ENCODE results near the gene MAPK12.

Gene MAPK12

GRCh38 chr22:50256258-50256862 lies 5.1 kb downstream of the MAPK12 start:
- Histone ChIP-seq H3K36me3 (ENCODE audit: control insufficient read depth, insufficient read depth, low read length) (peaks cover 7% of the 10 kb centered on the region; the same call in 1 of the 2 replicates), H3K4me1 (ENCODE audit: control insufficient read depth, insufficient read depth, low read length) (no peaks in the 10 kb centered on the region; the same call in 1 of the 2 replicates), H3K9me3 (ENCODE audit: control insufficient read depth, insufficient read depth, low read length) (no peaks in the 10 kb centered on the region), H3K4me3 (ENCODE audit: low read depth, low read length) (no peak overlapping the region), H3K27me3 (ENCODE audit: control insufficient read depth, insufficient read depth, low read length) (peaks cover 11% of the 10 kb centered on the region), H3K27ac (ENCODE audit: low read depth, low read length) (no peak overlapping the region), H3K9ac (ENCODE audit: low read depth, low read length) (no peak overlapping the region)

GRCh38 chr22:50255607-50256006 lies 5.9 kb downstream of the MAPK12 start:
- Histone ChIP-seq H3K9ac (ENCODE audit: low read depth, low read length) (no peak overlapping the region), H3K36me3 (ENCODE audit: control insufficient read depth, insufficient read depth, low read length) (peaks cover 7% of the 10 kb centered on the region; the same call in 1 of the 2 replicates), H3K4me3 (ENCODE audit: low read depth, low read length) (no peak overlapping the region), H3K4me1 (ENCODE audit: control insufficient read depth, insufficient read depth, low read length) (no peaks in the 10 kb centered on the region; the same call in 1 of the 2 replicates), H3K27ac (ENCODE audit: low read depth, low read length) (no peak overlapping the region), H3K27me3 (ENCODE audit: control insufficient read depth, insufficient read depth, low read length) (peaks cover 7% of the 10 kb centered on the region), H3K9me3 (ENCODE audit: control insufficient read depth, insufficient read depth, low read length) (no peaks in the 10 kb centered on the region)

- Histone ChIP-seq H3K4me3 (ENCODE audit: low read depth, low read length) (no peak overlapping the region), H3K9ac (ENCODE audit: low read depth, low read length) (no peak overlapping the region), H3K36me3 (ENCODE audit: control insufficient read depth, insufficient read depth, low read length) (peaks cover 7% of the 10 kb centered on the region; the same call in 1 of the 2 replicates), H3K27me3 (ENCODE audit: control insufficient read depth, insufficient read depth, low read length) (peaks cover 2% of the 10 kb centered on the region), H3K4me1 (ENCODE audit: control insufficient read depth, insufficient read depth, low read length) (peaks cover 2% of the 10 kb centered on the region; the same call in 1 of the 2 replicates), H3K27ac (ENCODE audit: low read depth, low read length) (no peak overlapping the region), H3K9me3 (ENCODE audit: control insufficient read depth, insufficient read depth, low read length) (no peaks in the 10 kb centered on the region)
Measured at GRCh38 chr22:50255099-50255498, 6.4 kb downstream of the MAPK12 start.

- Histone ChIP-seq H3K27ac (ENCODE audit: low read depth, low read length) (no peak overlapping the region), H3K27me3 (ENCODE audit: control insufficient read depth, insufficient read depth, low read length) (no peaks in the 10 kb centered on the region), H3K9me3 (ENCODE audit: control insufficient read depth, insufficient read depth, low read length) (no peaks in the 10 kb centered on the region), H3K9ac (ENCODE audit: low read depth, low read length) (no peak overlapping the region), H3K4me3 (ENCODE audit: low read depth, low read length) (no peak overlapping the region), H3K4me1 (ENCODE audit: control insufficient read depth, insufficient read depth, low read length) (peaks cover 4% of the 10 kb centered on the region; the same call in 1 of the 2 replicates), H3K36me3 (ENCODE audit: control insufficient read depth, insufficient read depth, low read length) (peaks cover 7% of the 10 kb centered on the region; the same call in 1 of the 2 replicates)
Measured at GRCh38 chr22:50253941-50254340, 7.5 kb downstream of the MAPK12 start.

- Histone ChIP-seq H3K36me3 (ENCODE audit: control insufficient read depth, insufficient read depth, low read length) (peaks cover 7% of the 10 kb centered on the region; the same call in 1 of the 2 replicates), H3K27ac (ENCODE audit: low read depth, low read length) (no peak overlapping the region), H3K4me1 (ENCODE audit: control insufficient read depth, insufficient read depth, low read length) (peaks cover 4% of the 10 kb centered on the region; the same call in 1 of the 2 replicates), H3K27me3 (ENCODE audit: control insufficient read depth, insufficient read depth, low read length) (no peaks in the 10 kb centered on the region), H3K9me3 (ENCODE audit: control insufficient read depth, insufficient read depth, low read length) (no peaks in the 10 kb centered on the region), H3K9ac (ENCODE audit: low read depth, low read length) (no peak overlapping the region), H3K4me3 (ENCODE audit: low read depth, low read length) (no peak overlapping the region)
Measured at GRCh38 chr22:50253046-50253915, 8.2 kb downstream of the MAPK12 start.

GRCh38 chr22:50252082-50253045 lies 9.1 kb downstream of the MAPK12 start:
- peaks cover 6% of the 10 kb centered on the region; the same call in 1 of the 2 replicates for H3K36me3 ChIP-seq (ENCODE audit: control insufficient read depth, insufficient read depth, low read length)
- no peaks in the 10 kb centered on the region for H3K27me3 ChIP-seq (ENCODE audit: control insufficient read depth, insufficient read depth, low read length)
- peak overlapping the region; percentile 80; the same call in 1 of the 2 replicates for H3K4me3 ChIP-seq (ENCODE audit: low read depth, low read length)
- no peak overlapping the region for H3K9ac ChIP-seq (ENCODE audit: low read depth, low read length)
- no peaks in the 10 kb centered on the region for H3K9me3 ChIP-seq (ENCODE audit: control insufficient read depth, insufficient read depth, low read length)
- H3K4me1 ChIP-seq (ENCODE audit: control insufficient read depth, insufficient read depth, low read length), result peaks cover 7% of the 10 kb centered on the region
- no peak overlapping the region for H3K27ac ChIP-seq (ENCODE audit: low read depth, low read length)

- Histone ChIP-seq H3K9ac (ENCODE audit: low read depth, low read length) (no peak overlapping the region; the same call in 1 of the 2 replicates), H3K36me3 (ENCODE audit: control insufficient read depth, insufficient read depth, low read length) (peaks cover 8% of the 10 kb centered on the region; the same call in 1 of the 2 replicates), H3K9me3 (ENCODE audit: control insufficient read depth, insufficient read depth, low read length) (no peaks in the 10 kb centered on the region), H3K4me1 (ENCODE audit: control insufficient read depth, insufficient read depth, low read length) (peaks cover 7% of the 10 kb centered on the region), H3K27ac (ENCODE audit: low read depth, low read length) (no peak overlapping the region), H3K4me3 (ENCODE audit: low read depth, low read length) (peak overlapping the region; percentile 80), H3K27me3 (ENCODE audit: control insufficient read depth, insufficient read depth, low read length) (no peaks in the 10 kb centered on the region)
Measured at GRCh38 chr22:50251477-50252081, 9.9 kb downstream of the MAPK12 start.

GRCh38 chr22:50250555-50251476 lies 10.7 kb downstream of the MAPK12 start, which contains the start of gene HDAC10:
HDAC10 (minus strand) TSS chr22:50251265; CDS start chr22:50251032, 233 bp downstream.
- Histone ChIP-seq H3K27ac (ENCODE audit: low read depth, low read length) (peak within 1 kb of the TSS; percentile 18), H3K36me3 (ENCODE audit: control insufficient read depth, insufficient read depth, low read length) (peaks cover 13% of the 10 kb centered on the region), H3K4me3 (ENCODE audit: low read depth, low read length) (peak within 1 kb of the TSS; percentile 80), H3K9me3 (ENCODE audit: control insufficient read depth, insufficient read depth, low read length) (no peaks in the 10 kb centered on the region), H3K9ac (ENCODE audit: low read depth, low read length) (peak within 1 kb of the TSS; percentile 63), H3K4me1 (ENCODE audit: control insufficient read depth, insufficient read depth, low read length) (peaks cover 7% of the 10 kb centered on the region), H3K27me3 (ENCODE audit: control insufficient read depth, insufficient read depth, low read length) (no peaks in the 10 kb centered on the region)

- Histone ChIP-seq H3K27me3 (ENCODE audit: control insufficient read depth, insufficient read depth, low read length) (no peaks in the 10 kb centered on the region), H3K9me3 (ENCODE audit: control insufficient read depth, insufficient read depth, low read length) (no peaks in the 10 kb centered on the region), H3K4me1 (ENCODE audit: control insufficient read depth, insufficient read depth, low read length) (peaks cover 7% of the 10 kb centered on the region), H3K4me3 (ENCODE audit: low read depth, low read length) (peak overlapping the region; percentile 80), H3K27ac (ENCODE audit: low read depth, low read length) (no peak overlapping the region), H3K36me3 (ENCODE audit: control insufficient read depth, insufficient read depth, low read length) (peaks cover 12% of the 10 kb centered on the region), H3K9ac (ENCODE audit: low read depth, low read length) (no peak overlapping the region)
Measured at GRCh38 chr22:50250249-50250554, 11.3 kb downstream of the MAPK12 start.

All from HUES48 (cell line).